Prostate gland (tissue), 2 donors: Measurements from ENCODE around the gene TUBGCP3.
A peak's percentile ranks its signal among the peaks of the same experiment; 100 is the strongest.

Source experiments
- POLR2A ChIP-seq: fragments of 450-650 bp; IDR thresholded peaks from one replicate; pipeline ENCODE4 v1.6.1; 2016; ENCODE audit warnings: antibody characterized with exemption, mild to moderate bottlenecking
- TF ChIP-seq, protein P1 (sequence below), 4 experiments: fragments of 200-600 bp in 2 of 4; fragments of 450-650 bp in 2 of 4; sonication (generic) in 2 of 4; IDR thresholded peaks; 1 replicate in 3 of 4; 2 replicates in 1 of 4; pipeline ENCODE4 v1.5.1; 2016 to 2019; ENCODE audit warnings: antibody characterized with exemption in 4 of 4, mild to moderate bottlenecking in 2 of 4, moderate library complexity in 2 of 4

DNA sequence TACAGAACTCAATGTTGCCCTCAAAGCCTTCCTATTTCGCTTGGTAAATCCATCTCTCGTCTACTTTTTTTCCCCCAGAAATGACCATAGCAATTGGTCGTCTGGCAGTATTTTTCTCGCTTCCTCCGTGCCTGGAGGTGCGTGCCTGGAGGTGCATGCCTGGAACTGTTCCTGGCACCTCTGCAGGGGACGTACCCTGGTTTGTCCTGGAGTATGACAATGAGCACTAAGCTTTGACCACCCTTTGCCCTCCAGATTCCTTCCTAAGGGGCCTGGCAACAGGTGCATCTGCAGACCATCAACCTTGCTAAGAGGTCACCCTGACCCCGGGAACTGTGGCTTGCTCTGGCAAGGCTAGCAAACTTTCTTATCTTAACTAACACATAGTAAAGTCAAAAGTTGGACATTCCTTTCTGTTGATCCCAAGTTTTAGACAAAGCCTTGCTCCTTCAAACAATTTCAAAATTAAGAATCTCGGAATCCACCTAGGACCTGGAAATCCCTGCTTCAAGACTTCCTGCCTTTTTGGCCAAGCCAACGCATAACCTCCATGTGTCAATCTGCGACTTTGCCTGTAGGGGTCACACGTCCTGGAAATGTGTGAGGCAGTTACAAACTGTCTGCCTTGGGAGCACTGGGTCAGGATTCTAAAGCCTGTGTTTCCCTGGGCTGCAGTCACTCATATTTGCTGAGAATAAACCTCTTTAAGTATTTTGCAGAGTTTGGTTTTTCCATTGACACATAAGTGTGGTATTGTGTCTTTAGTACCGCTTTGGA is 28.8 kb upstream of the TUBGCP3 start:
- TF ChIP-seq, protein P1, sequence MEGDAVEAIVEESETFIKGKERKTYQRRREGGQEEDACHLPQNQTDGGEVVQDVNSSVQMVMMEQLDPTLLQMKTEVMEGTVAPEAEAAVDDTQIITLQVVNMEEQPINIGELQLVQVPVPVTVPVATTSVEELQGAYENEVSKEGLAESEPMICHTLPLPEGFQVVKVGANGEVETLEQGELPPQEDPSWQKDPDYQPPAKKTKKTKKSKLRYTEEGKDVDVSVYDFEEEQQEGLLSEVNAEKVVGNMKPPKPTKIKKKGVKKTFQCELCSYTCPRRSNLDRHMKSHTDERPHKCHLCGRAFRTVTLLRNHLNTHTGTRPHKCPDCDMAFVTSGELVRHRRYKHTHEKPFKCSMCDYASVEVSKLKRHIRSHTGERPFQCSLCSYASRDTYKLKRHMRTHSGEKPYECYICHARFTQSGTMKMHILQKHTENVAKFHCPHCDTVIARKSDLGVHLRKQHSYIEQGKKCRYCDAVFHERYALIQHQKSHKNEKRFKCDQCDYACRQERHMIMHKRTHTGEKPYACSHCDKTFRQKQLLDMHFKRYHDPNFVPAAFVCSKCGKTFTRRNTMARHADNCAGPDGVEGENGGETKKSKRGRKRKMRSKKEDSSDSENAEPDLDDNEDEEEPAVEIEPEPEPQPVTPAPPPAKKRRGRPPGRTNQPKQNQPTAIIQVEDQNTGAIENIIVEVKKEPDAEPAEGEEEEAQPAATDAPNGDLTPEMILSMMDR (IDR thresholded peaks at IDR 0.05): peak in 1 of 4 experiments; percentile 36
- no peak for TF ChIP-seq POLR2A
